C4-2B (cell line): Measurements from ENCODE around the gene OOSP2.

Experiments used
- H3K27ac ChIP-seq: fragments of 450-650 bp; 2 replicates; pipeline ENCODE4 v1.5.1; 2017
- CTCF ChIP-seq: fragments of 450-650 bp; conservative IDR thresholded peaks from 2 replicates; pipeline ENCODE4 v1.5.1; 2017; ENCODE audit warnings: mild to moderate bottlenecking
- ZFX ChIP-seq: fragments of 450-650 bp; IDR thresholded peaks from 2 replicates; pipeline ENCODE4 v1.6.1; 2017

Gene OOSP2

DNA sequence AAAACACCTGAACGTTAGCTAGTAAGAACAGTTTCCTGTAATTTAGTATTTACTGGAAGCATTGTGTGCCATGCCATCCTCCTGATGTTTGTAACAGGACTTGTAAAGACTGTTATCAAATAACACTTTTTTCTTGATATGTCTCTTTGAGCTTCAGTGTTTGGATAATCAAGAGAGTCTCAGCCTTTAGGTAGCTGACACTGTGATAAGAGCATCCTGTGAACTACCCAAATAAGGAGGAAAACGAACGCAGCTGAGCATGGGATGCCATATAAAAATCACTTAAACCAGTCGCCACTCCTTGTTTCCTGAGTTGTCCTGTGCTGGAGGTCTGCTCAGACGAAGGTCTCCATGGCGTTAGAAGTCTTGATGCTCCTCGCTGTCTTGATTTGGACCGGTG, at the start of gene OOSP2:
Gene OOSP2 (plus strand): TSS at position 301 of the 400 bp plus-strand sequence. CDS start 51 bp downstream, at position 352.
- no peak within 1 kb of the TSS for H3K27ac ChIP-seq
- TF ChIP-seq ZFX (no peak), CTCF (no peak)

- H3K27ac ChIP-seq: no peak overlapping the region
- TF ChIP-seq ZFX (no peak), CTCF (no peak)
Measured at GRCh38 chr11:59990421-59990820, 49.8 kb upstream of the OOSP2 start.

- TF ChIP-seq CTCF: no peak
- no peak for TF ChIP-seq ZFX
- H3K27ac ChIP-seq: no peak overlapping the region
Measured at GRCh38 chr11:59992425-59992824, 47.8 kb upstream of the OOSP2 start.

- TF ChIP-seq ZFX: no peak
- no peak for TF ChIP-seq CTCF
- H3K27ac ChIP-seq: no peak overlapping the region
Measured at GRCh38 chr11:59997800-59998199, 42.4 kb upstream of the OOSP2 start.

GRCh38 chr11:59999691-60000090, 40.5 kb upstream of the OOSP2 start:
- H3K27ac ChIP-seq: no peak overlapping the region
- TF ChIP-seq CTCF: no peak
- TF ChIP-seq ZFX: no peak

- TF ChIP-seq CTCF (no peak), ZFX (no peak)
- H3K27ac ChIP-seq: no peak overlapping the region
Measured at GRCh38 chr11:60003729-60004128, 36.5 kb upstream of the OOSP2 start.

DNA sequence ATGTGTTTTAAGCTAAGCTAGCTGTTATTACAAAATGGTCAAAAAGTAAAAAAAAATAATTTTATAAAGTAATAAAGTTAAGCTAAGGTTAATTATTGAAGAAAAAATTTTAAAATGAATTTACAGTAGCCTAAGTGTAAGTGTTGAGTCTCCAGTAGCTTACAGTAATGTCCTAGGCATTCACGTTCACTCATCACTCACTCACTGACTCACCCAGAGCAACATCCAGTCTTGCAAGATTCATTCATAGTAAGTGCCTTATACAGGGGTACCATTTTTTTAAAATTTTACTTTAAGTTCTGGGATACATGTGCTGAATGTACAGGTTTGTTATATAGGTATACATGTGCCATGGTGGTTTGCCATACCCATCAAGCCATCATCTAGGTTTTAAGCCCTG, 34.8 kb upstream of the OOSP2 start:
- TF ChIP-seq CTCF (no peak), ZFX (no peak)
- no peak overlapping the region for H3K27ac ChIP-seq
